Measurements from ENCODE around the gene CDK3. TPM values are rescaled to one million over a fixed set of nuclear protein-coding genes. Genes with fewer than 3 reads are reported as not detected.

CDK3 gene
- total RNA-seq, 4 donors from 2014 or later = 2.4 to 6.6 (median 3.6) TPM

DNA sequence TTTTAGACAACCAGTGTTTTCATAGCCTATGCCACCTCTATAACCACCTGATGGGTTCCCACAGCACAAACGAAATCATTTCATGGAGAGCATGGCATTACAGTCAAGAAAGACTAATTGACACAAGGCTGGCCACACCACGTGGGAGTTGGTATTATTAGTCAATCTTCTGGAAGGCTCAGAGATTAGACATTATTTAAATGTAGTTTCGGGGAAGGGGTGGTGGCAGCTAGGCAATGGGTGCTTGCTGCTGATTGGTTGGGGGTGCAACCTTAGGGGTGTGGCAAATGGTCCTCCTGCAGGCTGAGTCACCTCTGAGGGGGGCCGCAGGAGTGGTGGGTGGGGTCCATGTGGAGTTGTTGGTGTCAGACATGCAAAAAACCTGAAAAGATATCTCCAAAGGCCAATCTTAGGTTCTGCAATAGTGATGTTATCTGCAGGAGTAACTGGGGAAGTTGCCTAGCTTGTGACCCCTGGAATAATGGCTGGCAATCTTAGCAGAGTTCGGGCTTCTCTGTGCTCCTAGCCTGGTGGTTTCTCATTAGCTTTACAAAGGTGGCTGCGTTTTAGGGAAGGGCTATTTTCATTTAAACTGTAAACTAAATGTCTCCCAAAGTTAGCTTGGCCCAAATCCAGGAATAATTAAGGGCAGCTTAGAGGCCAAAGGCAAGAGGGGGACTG, 17.0 kb upstream of the CDK3 start:
- no peak for DNase-seq
- intact Hi-C loops (cut with DNase I) = no loop called here

DNA sequence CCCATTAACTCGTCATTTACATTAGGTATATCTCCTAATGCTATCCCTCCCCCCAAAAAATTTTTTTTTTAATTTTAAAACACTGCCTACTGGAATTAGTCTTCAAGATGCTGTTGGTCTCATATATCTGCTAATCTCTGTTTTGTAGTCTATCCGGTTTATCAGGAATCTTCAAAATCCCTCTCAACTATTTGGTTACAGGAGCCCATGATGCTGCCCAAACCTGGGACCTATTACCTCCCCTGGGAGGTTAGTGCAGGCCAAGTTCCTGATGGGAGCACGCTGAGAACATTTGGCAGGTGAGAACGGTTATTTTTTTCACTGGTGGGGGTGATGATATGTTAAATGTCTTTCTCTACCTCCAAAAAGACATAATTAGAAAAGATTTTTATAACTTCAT, 14.7 kb upstream of the CDK3 start:
- WGBS, 2 donors = 58 to 86% methylated on average over 4 of the region's 4 CpGs
- no peaks in the 10 kb centered on the region for H3K27me3 ChIP-seq
- DNase-seq = no peak
- H3K27ac ChIP-seq = no peak overlapping the region
- H3K4me1 ChIP-seq = peaks cover 0 to 46% (median 25%) of the 10 kb centered on the region in 3 donors
- no peak overlapping the region for H3K4me3 ChIP-seq
- H3K36me3 ChIP-seq = peaks cover 0 to 41% (median 0%) of the 10 kb centered on the region in 3 donors
- no peak for TF ChIP-seq POLR2A (IDR thresholded peaks at IDR 0.05)
- TF ChIP-seq, protein P1, sequence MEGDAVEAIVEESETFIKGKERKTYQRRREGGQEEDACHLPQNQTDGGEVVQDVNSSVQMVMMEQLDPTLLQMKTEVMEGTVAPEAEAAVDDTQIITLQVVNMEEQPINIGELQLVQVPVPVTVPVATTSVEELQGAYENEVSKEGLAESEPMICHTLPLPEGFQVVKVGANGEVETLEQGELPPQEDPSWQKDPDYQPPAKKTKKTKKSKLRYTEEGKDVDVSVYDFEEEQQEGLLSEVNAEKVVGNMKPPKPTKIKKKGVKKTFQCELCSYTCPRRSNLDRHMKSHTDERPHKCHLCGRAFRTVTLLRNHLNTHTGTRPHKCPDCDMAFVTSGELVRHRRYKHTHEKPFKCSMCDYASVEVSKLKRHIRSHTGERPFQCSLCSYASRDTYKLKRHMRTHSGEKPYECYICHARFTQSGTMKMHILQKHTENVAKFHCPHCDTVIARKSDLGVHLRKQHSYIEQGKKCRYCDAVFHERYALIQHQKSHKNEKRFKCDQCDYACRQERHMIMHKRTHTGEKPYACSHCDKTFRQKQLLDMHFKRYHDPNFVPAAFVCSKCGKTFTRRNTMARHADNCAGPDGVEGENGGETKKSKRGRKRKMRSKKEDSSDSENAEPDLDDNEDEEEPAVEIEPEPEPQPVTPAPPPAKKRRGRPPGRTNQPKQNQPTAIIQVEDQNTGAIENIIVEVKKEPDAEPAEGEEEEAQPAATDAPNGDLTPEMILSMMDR (IDR thresholded peaks at IDR 0.05) = no peak
- no peaks in the 10 kb centered on the region for H3K9me3 ChIP-seq
- intact Hi-C loops (cut with DNase I) = no loop called here

More for the DNA sequence above, 17.0 kb upstream of the CDK3 start:
- Histone ChIP-seq H3K9me3 (no peaks in the 10 kb centered on the region), H3K27me3 (no peaks in the 10 kb centered on the region), H3K27ac (peak overlapping the region; percentile 56 to 99 (median 98)), H3K4me3 (no peak overlapping the region), H3K4me1 (peaks cover 9 to 58% (median 32%) of the 10 kb centered on the region in 3 donors), H3K36me3 (peaks cover 0 to 17% (median 0%) of the 10 kb centered on the region in 3 donors)
- TF ChIP-seq POLR2A (IDR thresholded peaks at IDR 0.05) = no peak
- TF ChIP-seq, protein P1 (IDR thresholded peaks at IDR 0.05) = no peak
- WGBS, 2 donors = 33 to 56% methylated on average over 6 of the region's 6 CpGs

DNA sequence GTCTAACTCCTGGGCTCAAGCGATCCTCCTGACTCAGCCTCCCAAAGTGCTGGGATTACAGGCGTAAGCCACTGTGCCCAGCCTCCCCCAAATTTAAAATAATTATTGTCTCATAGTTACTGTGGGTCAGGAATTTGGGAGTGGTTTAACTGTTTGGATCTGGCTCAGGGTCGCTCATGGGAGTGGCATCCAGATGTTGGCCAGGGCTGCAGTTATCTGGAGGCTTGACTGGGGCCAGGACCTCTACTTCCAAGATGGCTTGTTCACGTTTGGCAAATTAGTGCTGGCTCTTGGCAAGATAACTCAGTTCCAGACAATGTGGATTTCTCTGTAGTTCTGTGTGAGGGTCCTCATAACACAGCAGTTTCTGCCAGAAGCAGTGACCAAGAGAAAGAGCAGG, 13.6 kb upstream of the CDK3 start:
- WGBS, 2 donors = 68 to 71% methylated on average over 4 of the region's 4 CpGs
- no peaks in the 10 kb centered on the region for H3K27me3 ChIP-seq
- H3K27ac ChIP-seq = no peak overlapping the region
- H3K4me1 ChIP-seq = peaks cover 0 to 35% (median 20%) of the 10 kb centered on the region in 3 donors
- H3K36me3 ChIP-seq = peaks cover 0 to 51% (median 0%) of the 10 kb centered on the region in 3 donors
- no peaks in the 10 kb centered on the region for H3K9me3 ChIP-seq
- intact Hi-C loops (cut with DNase I) = no loop called here
- no peak for DNase-seq
- no peak overlapping the region for H3K4me3 ChIP-seq
- TF ChIP-seq, protein P1 (IDR thresholded peaks at IDR 0.05) = no peak
- TF ChIP-seq POLR2A (IDR thresholded peaks at IDR 0.05) = no peak

DNA sequence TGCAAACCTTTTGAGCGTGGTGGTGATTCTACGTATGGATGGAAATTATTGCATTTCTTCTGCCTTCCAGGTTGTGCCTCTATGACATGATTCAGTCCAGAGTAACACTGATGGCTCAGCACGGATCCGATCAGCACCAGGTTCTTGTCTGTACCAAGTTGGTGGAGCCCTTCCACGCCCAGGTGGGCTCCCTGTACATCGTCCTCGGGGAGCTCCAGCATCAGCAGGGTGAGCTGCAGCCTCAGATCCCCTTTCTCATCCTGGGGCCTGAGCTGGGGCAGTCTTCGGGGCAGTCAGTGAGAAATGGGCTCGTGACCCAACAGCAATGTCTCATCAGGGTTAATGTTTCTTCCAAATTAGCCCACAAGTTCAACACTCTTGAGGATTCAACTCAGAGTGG, 9.3 kb upstream of the CDK3 start:
- Histone ChIP-seq H3K27ac (no peak overlapping the region), H3K4me1 (peaks cover 0 to 3% (median 2%) of the 10 kb centered on the region in 3 donors), H3K36me3 (peaks cover 0 to 89% (median 0%) of the 10 kb centered on the region in 3 donors), H3K9me3 (no peaks in the 10 kb centered on the region), H3K27me3 (no peaks in the 10 kb centered on the region), H3K4me3 (no peak overlapping the region)
- WGBS, 2 donors = 91 to 98% methylated on average over 4 to 7 of the region's 9 CpGs
- TF ChIP-seq, protein P1 (IDR thresholded peaks at IDR 0.05) = no peak
- DNase-seq = no peak
- intact Hi-C loops (cut with DNase I) = no loop called here

DNA sequence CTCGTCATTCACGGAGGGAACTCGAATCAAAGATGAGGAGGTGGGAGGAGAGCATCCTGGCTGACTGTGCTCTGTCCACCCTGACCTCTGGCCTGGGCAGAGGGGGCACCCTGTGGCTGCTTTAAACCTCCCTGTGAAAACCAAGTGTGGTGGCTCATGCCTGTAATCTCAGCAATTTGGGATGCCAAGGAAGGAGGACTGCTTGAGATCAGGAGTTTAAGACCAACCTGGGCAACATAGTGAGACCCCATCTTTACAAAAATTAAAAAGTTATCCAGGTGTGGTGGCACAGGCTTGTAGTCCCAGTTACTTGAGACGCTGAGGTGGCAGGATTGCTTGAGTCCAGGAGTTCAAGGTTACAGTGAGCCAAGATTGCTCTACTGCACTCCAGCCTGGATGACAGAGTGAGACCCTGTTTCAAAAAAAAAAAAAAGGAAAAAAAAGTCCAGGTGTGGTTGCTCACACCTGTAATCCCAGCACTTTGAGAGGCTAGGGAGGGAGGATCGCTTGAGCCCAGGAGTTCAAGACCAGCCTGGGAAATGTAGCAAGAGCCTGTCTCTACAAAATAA, 5.8 kb upstream of the CDK3 start:
- peaks cover 0 to 62% (median 0%) of the 10 kb centered on the region in 3 donors for H3K36me3 ChIP-seq
- no peaks in the 10 kb centered on the region for H3K27me3 ChIP-seq
- no peak overlapping the region for H3K4me3 ChIP-seq
- WGBS, 2 donors = 55 to 83% methylated on average over 2 to 5 of the region's 5 CpGs
- intact Hi-C loops (cut with DNase I) = no loop called here
- TF ChIP-seq POLR2A (IDR thresholded peaks at IDR 0.05) = no peak
- TF ChIP-seq, protein P1 (IDR thresholded peaks at IDR 0.05) = no peak
- no peak overlapping the region for H3K27ac ChIP-seq
- no peaks in the 10 kb centered on the region for H3K9me3 ChIP-seq
- no peak for DNase-seq
- H3K4me1 ChIP-seq = peaks cover 11 to 28% (median 16%) of the 10 kb centered on the region in 3 donors

Measured in esophagus squamous epithelium (tissue), 5 donors.